ENCODE data around the gene RBFA. TPM values are rescaled to one million over a fixed set of nuclear protein-coding genes. Genes with fewer than 3 reads are reported as not detected.
"Not testable (repeated sequence)": the region's sequence is repeated elsewhere in the genome, so short reads cannot be mapped to it uniquely, and the experiment has no call there.

Gene RBFA, protein sequence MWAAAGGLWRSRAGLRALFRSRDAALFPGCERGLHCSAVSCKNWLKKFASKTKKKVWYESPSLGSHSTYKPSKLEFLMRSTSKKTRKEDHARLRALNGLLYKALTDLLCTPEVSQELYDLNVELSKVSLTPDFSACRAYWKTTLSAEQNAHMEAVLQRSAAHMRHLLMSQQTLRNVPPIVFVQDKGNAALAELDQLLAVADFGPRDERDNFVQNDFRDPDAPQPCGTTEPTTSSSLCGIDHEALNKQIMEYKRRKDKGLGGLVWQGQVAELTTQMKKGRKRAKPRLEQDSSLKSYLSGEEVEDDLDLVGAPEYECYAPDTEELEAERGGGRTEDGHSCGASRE
- total RNA-seq (2012; rRNA removed) = 33.7 and 41.3 TPM in 2 replicates

- Histone ChIP-seq H3K36me3 (ENCODE audit: insufficient read depth, low read length) (peaks cover 10% of the 10 kb centered on the region), H3K4me2 (ENCODE audit: low read length) (peak within 1 kb of the TSS; percentile 95), H3K4me3 (ENCODE audit: low read length) (peak within 1 kb of the TSS; percentile 96), H3K9ac (ENCODE audit: low read depth, low read length) (peak within 1 kb of the TSS; percentile 88), H3K9me3 (replicated peaks; ENCODE audit: low read length) (no peaks in the 10 kb centered on the region), H3K4me1 (ENCODE audit: control insufficient read depth, insufficient read depth, low read length) (peaks cover 10% of the 10 kb centered on the region), H3K27me3 (ENCODE audit: control insufficient read depth, insufficient read depth, low read length) (no peaks in the 10 kb centered on the region)
Measured at GRCh38 chr18:80034068-80034851, at the start of gene RBFA. RBFA (plus strand) TSS chr18:80034434; CDS start chr18:80034496, 62 bp downstream.

DNA sequence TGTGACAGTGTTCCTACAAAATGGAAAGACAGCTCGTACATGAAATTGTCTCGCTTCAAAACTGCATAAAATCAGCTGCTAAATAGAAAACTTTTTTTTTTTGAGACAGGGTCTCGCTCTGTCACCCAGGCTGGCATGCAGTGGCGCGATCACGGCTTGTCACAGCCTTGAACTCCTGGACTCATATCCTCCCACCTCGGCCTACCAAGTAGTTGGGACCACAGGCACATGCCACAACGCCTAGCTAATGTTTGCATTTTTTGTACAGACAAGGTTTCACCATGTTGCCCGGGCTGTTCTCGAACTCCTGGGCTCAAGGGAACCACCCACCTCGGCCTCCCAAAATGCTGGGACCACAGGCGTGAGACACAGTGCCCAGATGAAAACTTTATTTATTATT, 49.1 kb upstream of the RBFA start:
- no peak overlapping the region for H3K9ac ChIP-seq (ENCODE audit: low read depth, low read length)
- H3K36me3 ChIP-seq (ENCODE audit: insufficient read depth, low read length) = peaks cover 18% of the 10 kb centered on the region
- no peaks in the 10 kb centered on the region for H3K27me3 ChIP-seq (ENCODE audit: control insufficient read depth, insufficient read depth, low read length)
- no peak overlapping the region for H3K4me3 ChIP-seq (ENCODE audit: low read length)
- no peak overlapping the region for H3K4me2 ChIP-seq (ENCODE audit: low read length)
- no peaks in the 10 kb centered on the region for H3K9me3 ChIP-seq (replicated peaks; ENCODE audit: low read length)
- peaks cover 17% of the 10 kb centered on the region for H3K4me1 ChIP-seq (ENCODE audit: control insufficient read depth, insufficient read depth, low read length)

DNA sequence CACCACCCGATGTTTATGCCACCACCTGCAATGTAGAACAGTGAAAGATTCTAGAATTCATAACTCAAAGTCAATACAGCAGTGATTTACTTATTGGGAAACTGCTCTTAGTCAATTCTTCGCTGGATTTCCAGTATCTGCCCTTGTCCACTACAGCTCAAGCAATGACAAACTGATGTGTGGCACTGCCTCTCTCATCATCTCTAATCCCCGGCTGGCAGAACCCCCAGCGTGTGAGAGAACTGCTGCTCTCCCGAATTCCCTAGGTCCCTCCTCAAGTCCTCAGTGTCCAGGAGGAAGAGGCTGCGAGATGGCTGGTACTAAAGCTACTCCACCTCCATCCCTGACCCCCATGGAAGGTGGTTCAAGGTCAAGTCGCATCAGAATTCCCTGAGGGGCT, 47.5 kb upstream of the RBFA start:
- Histone ChIP-seq H3K4me3 (ENCODE audit: low read length) (peak overlapping the region; percentile 79), H3K9ac (ENCODE audit: low read depth, low read length) (peak overlapping the region; percentile 97), H3K27me3 (ENCODE audit: control insufficient read depth, insufficient read depth, low read length) (no peaks in the 10 kb centered on the region), H3K36me3 (ENCODE audit: insufficient read depth, low read length) (peaks cover 18% of the 10 kb centered on the region), H3K4me1 (ENCODE audit: control insufficient read depth, insufficient read depth, low read length) (peaks cover 17% of the 10 kb centered on the region), H3K9me3 (replicated peaks; ENCODE audit: low read length) (no peaks in the 10 kb centered on the region), H3K4me2 (ENCODE audit: low read length) (peak overlapping the region; percentile 91)

DNA sequence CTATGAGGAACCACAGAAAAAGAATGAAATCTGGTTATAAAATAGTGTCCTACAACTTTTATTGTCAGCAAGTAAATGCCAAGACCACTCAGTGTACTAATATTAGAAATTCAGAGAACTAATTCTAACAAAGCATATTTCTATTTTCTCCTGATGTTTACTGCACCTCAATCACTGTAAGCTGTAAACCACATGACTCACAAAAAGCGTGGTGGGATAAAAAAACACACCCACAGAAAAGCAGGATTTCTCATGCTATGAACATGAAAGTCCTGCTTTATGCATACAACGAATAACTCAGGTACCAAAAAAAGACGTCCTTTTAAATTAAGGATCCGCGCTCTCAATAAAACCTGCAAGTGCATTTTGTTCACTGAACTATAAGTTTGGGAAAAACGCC, 46.7 kb upstream of the RBFA start:
- Histone ChIP-seq H3K36me3 (ENCODE audit: insufficient read depth, low read length) (peaks cover 18% of the 10 kb centered on the region), H3K4me3 (ENCODE audit: low read length) (peak overlapping the region; percentile 79), H3K4me2 (ENCODE audit: low read length) (peak overlapping the region; percentile 91), H3K9me3 (replicated peaks; ENCODE audit: low read length) (no peaks in the 10 kb centered on the region), H3K9ac (ENCODE audit: low read depth, low read length) (peak overlapping the region; percentile 97), H3K4me1 (ENCODE audit: control insufficient read depth, insufficient read depth, low read length) (peaks cover 17% of the 10 kb centered on the region), H3K27me3 (ENCODE audit: control insufficient read depth, insufficient read depth, low read length) (no peaks in the 10 kb centered on the region)

DNA sequence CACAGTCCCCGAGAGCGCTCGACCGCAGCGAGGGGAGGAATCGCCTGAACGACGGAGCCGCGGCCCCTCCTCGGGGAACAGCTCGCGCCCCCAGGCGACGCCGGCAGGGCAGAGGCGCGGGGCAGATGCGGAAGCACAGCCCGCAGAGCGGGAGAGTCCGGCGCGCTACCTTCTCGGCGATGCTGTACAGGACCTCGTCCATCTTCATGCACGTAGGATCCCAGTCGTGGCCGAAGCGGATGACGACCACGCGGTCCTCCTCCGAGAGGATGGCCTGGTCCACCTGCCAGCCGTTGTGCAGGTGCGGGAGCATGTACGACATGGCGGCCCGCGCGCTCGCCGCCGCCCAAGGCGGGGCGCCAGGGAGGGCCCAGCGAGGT, 46.2 kb upstream of the RBFA start:
- H3K9ac ChIP-seq (ENCODE audit: low read depth, low read length) = peak overlapping the region; percentile 97
- H3K4me1 ChIP-seq (ENCODE audit: control insufficient read depth, insufficient read depth, low read length) = peaks cover 16% of the 10 kb centered on the region
- peak overlapping the region; percentile 91 for H3K4me2 ChIP-seq (ENCODE audit: low read length)
- peak overlapping the region; percentile 79 for H3K4me3 ChIP-seq (ENCODE audit: low read length)
- H3K36me3 ChIP-seq (ENCODE audit: insufficient read depth, low read length) = peaks cover 18% of the 10 kb centered on the region
- no peaks in the 10 kb centered on the region for H3K27me3 ChIP-seq (ENCODE audit: control insufficient read depth, insufficient read depth, low read length)
- no peaks in the 10 kb centered on the region for H3K9me3 ChIP-seq (replicated peaks; ENCODE audit: low read length)

DNA sequence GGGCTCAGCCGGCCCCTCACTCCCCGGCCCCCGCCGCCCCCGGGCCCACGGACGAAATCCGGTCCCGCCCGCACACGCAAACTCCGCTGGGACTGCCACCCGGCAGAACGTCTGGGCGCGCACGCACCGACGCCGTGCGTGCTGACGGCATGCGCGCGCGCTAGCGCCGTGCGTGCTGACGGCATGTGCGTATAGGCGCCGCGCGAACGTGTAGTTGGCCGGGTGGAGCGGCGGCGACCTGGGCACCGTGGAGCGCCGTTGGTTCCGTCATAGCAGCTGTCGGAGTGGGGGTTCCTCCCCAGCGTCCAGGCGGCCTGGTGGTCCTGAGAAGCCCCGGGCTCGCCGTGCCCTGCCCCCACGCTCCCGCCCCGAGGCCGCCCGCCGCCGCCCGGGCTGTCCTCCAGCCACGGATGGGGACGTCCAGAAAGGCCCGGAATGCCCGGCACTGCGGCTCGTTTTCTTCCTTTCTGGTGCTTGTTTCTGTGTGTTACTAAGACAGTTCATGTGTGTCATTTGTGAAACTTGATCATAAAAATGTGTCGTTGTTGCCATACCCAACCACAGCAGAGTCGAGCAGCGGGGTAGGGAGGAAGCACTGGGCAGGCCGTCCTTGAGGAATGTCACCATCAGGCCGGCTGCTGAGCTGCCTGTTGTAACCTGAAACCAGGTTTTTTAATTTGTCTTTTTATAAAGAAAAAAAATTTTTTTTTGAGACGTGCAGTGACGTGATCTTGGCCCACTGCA, 45.6 kb upstream of the RBFA start, which contains the start of gene TXNL4A:
TXNL4A (minus strand) TSS at position 113 of the 744 bp plus-strand sequence. CDS start 171 bp downstream, outside the sequence.
- peaks cover 11% of the 10 kb centered on the region for H3K4me1 ChIP-seq (ENCODE audit: control insufficient read depth, insufficient read depth, low read length)
- peaks cover 16% of the 10 kb centered on the region for H3K36me3 ChIP-seq (ENCODE audit: insufficient read depth, low read length)
- no peaks in the 10 kb centered on the region for H3K9me3 ChIP-seq (replicated peaks; ENCODE audit: low read length)
- H3K4me2 ChIP-seq (ENCODE audit: low read length) = peak within 1 kb of the TSS; percentile 91
- peak within 1 kb of the TSS; percentile 79 for H3K4me3 ChIP-seq (ENCODE audit: low read length)
- peak within 1 kb of the TSS; percentile 97 for H3K9ac ChIP-seq (ENCODE audit: low read depth, low read length)
- no peaks in the 10 kb centered on the region for H3K27me3 ChIP-seq (ENCODE audit: control insufficient read depth, insufficient read depth, low read length)

- Histone ChIP-seq H3K4me3 (ENCODE audit: low read length) (peak overlapping the region; percentile 79), H3K9me3 (replicated peaks; ENCODE audit: low read length) (no peaks in the 10 kb centered on the region), H3K4me1 (ENCODE audit: control insufficient read depth, insufficient read depth, low read length) (peaks cover 11% of the 10 kb centered on the region), H3K27me3 (ENCODE audit: control insufficient read depth, insufficient read depth, low read length) (no peaks in the 10 kb centered on the region), H3K4me2 (ENCODE audit: low read length) (peak overlapping the region; percentile 91), H3K36me3 (ENCODE audit: insufficient read depth, low read length) (peaks cover 11% of the 10 kb centered on the region), H3K9ac (ENCODE audit: low read depth, low read length) (peak overlapping the region; percentile 97)
Measured at GRCh38 chr18:79989195-79989497, 45.1 kb upstream of the RBFA start.

- Histone ChIP-seq H3K4me3 (ENCODE audit: low read length) (no peak overlapping the region), H3K4me2 (ENCODE audit: low read length) (no peak overlapping the region), H3K9ac (ENCODE audit: low read depth, low read length) (no peak overlapping the region), H3K27me3 (ENCODE audit: control insufficient read depth, insufficient read depth, low read length) (no peaks in the 10 kb centered on the region), H3K36me3 (ENCODE audit: insufficient read depth, low read length) (no peaks in the 10 kb centered on the region), H3K9me3 (replicated peaks; ENCODE audit: low read length) (no peaks in the 10 kb centered on the region), H3K4me1 (ENCODE audit: control insufficient read depth, insufficient read depth, low read length) (peaks cover 9% of the 10 kb centered on the region)
Measured at GRCh38 chr18:79991494-79991893, 42.7 kb upstream of the RBFA start.

DNA sequence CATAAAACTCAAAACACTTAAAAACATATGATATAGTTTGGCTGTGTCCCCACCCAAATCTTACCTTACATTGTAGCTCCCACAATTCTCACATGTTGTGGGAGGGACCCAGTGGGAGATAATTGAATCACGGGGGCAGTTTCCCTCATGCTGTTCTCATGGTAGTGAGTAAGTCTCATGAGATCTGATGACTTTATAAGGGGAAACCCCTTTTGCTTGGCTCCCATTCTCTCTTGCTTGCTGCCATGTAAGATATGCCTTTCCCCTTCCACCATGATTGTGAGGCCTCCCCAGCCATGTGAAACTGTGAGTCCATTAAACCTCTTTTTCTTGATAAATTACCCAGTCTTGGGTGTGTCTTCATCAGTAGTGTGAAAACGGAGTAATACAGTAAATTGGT, 34.5 kb upstream of the RBFA start:
- not testable (repeated sequence) for H3K36me3 ChIP-seq (ENCODE audit: insufficient read depth, low read length); H3K9me3 ChIP-seq (replicated peaks; ENCODE audit: low read length); H3K4me1 ChIP-seq (ENCODE audit: control insufficient read depth, insufficient read depth, low read length); H3K9ac ChIP-seq (ENCODE audit: low read depth, low read length); H3K27me3 ChIP-seq (ENCODE audit: control insufficient read depth, insufficient read depth, low read length); H3K4me2 ChIP-seq (ENCODE audit: low read length); H3K4me3 ChIP-seq (ENCODE audit: low read length)

- Histone ChIP-seq H3K4me2 (ENCODE audit: low read length) (no peak overlapping the region), H3K9me3 (replicated peaks; ENCODE audit: low read length) (no peaks in the 10 kb centered on the region), H3K36me3 (ENCODE audit: insufficient read depth, low read length) (no peaks in the 10 kb centered on the region), H3K9ac (ENCODE audit: low read depth, low read length) (no peak overlapping the region), H3K4me3 (ENCODE audit: low read length) (no peak overlapping the region), H3K27me3 (ENCODE audit: control insufficient read depth, insufficient read depth, low read length) (no peaks in the 10 kb centered on the region), H3K4me1 (ENCODE audit: control insufficient read depth, insufficient read depth, low read length) (no peaks in the 10 kb centered on the region)
Measured at GRCh38 chr18:80000877-80001276, 33.4 kb upstream of the RBFA start.

- H3K36me3 ChIP-seq (ENCODE audit: insufficient read depth, low read length) = no peaks in the 10 kb centered on the region
- H3K4me1 ChIP-seq (ENCODE audit: control insufficient read depth, insufficient read depth, low read length) = no peaks in the 10 kb centered on the region
- H3K9me3 ChIP-seq (replicated peaks; ENCODE audit: low read length) = no peaks in the 10 kb centered on the region
- no peak overlapping the region for H3K4me3 ChIP-seq (ENCODE audit: low read length)
- no peak overlapping the region for H3K4me2 ChIP-seq (ENCODE audit: low read length)
- H3K9ac ChIP-seq (ENCODE audit: low read depth, low read length) = no peak overlapping the region
- H3K27me3 ChIP-seq (ENCODE audit: control insufficient read depth, insufficient read depth, low read length) = no peaks in the 10 kb centered on the region
Measured at GRCh38 chr18:80002468-80002867, 31.8 kb upstream of the RBFA start.
